ENCODE results near the gene L3MBTL3. TPM values are rescaled to one million over a fixed set of nuclear protein-coding genes. Genes with fewer than 3 reads are reported as not detected.

The L3MBTL3 gene
- total and polyA plus RNA-seq, 9 donors, result 6.5 to 17.9 (median 13.5) TPM

DNA sequence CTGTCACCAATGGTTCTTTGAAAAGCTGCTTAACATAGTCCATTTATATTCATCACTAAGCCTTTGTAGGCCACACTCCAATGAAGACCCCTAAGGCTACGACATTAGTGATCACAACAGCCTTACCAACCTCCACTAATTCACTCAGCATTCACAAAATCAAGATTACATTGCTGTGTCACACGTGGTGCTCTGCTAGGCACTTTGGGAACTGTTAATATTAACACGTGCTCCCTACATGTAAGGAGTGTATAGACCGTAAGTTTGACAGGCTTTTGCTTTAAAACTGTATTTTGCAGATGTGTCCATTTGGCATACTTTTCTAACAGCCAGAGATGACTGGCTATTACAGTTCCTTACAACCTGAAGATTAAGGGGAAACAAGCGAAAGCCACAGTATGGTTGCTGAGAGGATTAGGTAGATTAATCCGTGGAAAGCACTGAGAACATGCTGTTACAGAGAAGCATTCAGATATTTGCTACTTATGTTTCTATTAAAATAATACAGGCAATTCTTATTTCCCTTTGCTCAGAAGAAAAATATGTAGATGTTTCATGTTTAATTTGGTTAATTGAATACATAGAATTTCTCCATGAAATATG lies 134.6 kb downstream of the L3MBTL3 start:
- 92 to 93% (median 92%) methylated on average over 6 of the region's 6 CpGs for WGBS, 3 donors
- DNase-seq, result no peak
- H3K27me3 ChIP-seq, result no peaks in the 10 kb centered on the region
- H3K4me3 ChIP-seq, result no peak overlapping the region
- H3K4me1 ChIP-seq (ENCODE audit: insufficient read depth), result no peaks in the 10 kb centered on the region
- TF ChIP-seq CTCF (IDR thresholded peaks at IDR 0.05) (no peak), POLR2A (IDR thresholded peaks at IDR 0.05) (no peak), EP300 (IDR thresholded peaks at IDR 0.05) (no peak)
- H3K27ac ChIP-seq, result no peak overlapping the region
- no peaks in the 10 kb centered on the region for H3K9me3 ChIP-seq
- no peaks in the 10 kb centered on the region for H3K36me3 ChIP-seq
- intact Hi-C loops (cut with DNase I), result no loop called here

GRCh38 chr6:130156908-130157307 lies 138.5 kb downstream of the L3MBTL3 start:
- Histone ChIP-seq H3K4me3 (no peak overlapping the region), H3K27ac (no peak overlapping the region), H3K27me3 (no peaks in the 10 kb centered on the region), H3K9me3 (no peaks in the 10 kb centered on the region), H3K36me3 (no peaks in the 10 kb centered on the region), H3K4me1 (ENCODE audit: insufficient read depth) (no peaks in the 10 kb centered on the region)
- TF ChIP-seq EP300 (IDR thresholded peaks at IDR 0.05), result no peak
- TF ChIP-seq POLR2A (IDR thresholded peaks at IDR 0.05), result no peak
- TF ChIP-seq CTCF (IDR thresholded peaks at IDR 0.05), result no peak
- intact Hi-C loops (cut with DNase I), result no loop called here
- 93 to 97% (median 95%) methylated on average over 5 of the region's 5 CpGs for WGBS, 3 donors
- no peak for DNase-seq

GRCh38 chr6:130158056-130158455 lies 139.7 kb downstream of the L3MBTL3 start:
- 93 to 96% (median 96%) methylated on average over 2 of the region's 2 CpGs for WGBS, 3 donors
- Histone ChIP-seq H3K4me3 (no peak overlapping the region), H3K9me3 (no peaks in the 10 kb centered on the region), H3K36me3 (no peaks in the 10 kb centered on the region), H3K4me1 (ENCODE audit: insufficient read depth) (no peaks in the 10 kb centered on the region), H3K27ac (no peak overlapping the region), H3K27me3 (no peaks in the 10 kb centered on the region)
- intact Hi-C loops (cut with DNase I), result no loop called here
- TF ChIP-seq EP300 (IDR thresholded peaks at IDR 0.05) (no peak), POLR2A (IDR thresholded peaks at IDR 0.05) (no peak), CTCF (IDR thresholded peaks at IDR 0.05) (no peak)
- no peak for DNase-seq

DNA sequence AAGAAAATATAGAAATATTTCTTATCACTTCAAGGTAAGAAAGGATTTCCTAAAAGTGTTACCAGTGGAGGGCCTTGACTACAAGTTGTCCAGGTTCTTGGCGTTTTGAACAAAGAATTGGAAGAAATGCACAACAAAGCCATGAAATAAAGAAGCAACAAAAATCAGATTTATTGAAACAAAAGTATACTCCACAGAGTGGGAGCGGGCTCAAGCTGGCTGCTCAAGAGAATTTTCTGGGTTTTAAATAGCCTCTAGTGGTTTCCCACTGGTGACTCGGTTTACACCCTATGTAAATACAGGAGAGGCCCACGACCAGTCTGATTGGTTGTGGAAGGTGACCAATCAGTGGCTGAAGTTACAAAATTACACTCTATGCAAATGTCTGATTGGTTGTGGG lies 140.2 kb downstream of the L3MBTL3 start:
- no peak overlapping the region for H3K27ac ChIP-seq
- no peaks in the 10 kb centered on the region for H3K9me3 ChIP-seq
- H3K36me3 ChIP-seq, result no peaks in the 10 kb centered on the region
- intact Hi-C loops (cut with DNase I), result no loop called here
- TF ChIP-seq POLR2A (IDR thresholded peaks at IDR 0.05) (no peak), CTCF (IDR thresholded peaks at IDR 0.05) (no peak), EP300 (IDR thresholded peaks at IDR 0.05) (no peak)
- H3K27me3 ChIP-seq, result no peaks in the 10 kb centered on the region
- no peak overlapping the region for H3K4me3 ChIP-seq
- 92 to 94% (median 93%) methylated on average over 4 of the region's 4 CpGs for WGBS, 3 donors
- no peaks in the 10 kb centered on the region for H3K4me1 ChIP-seq (ENCODE audit: insufficient read depth)
- DNase-seq, result no peak
